Measurements from ENCODE around the gene HSPG2. TPM values are rescaled to one million over a fixed set of nuclear protein-coding genes. Genes with fewer than 3 reads are reported as not detected.

HSPG2 gene
- polyA plus RNA-seq, 1 donor from 2014 or later, result 0.79 TPM

DNA sequence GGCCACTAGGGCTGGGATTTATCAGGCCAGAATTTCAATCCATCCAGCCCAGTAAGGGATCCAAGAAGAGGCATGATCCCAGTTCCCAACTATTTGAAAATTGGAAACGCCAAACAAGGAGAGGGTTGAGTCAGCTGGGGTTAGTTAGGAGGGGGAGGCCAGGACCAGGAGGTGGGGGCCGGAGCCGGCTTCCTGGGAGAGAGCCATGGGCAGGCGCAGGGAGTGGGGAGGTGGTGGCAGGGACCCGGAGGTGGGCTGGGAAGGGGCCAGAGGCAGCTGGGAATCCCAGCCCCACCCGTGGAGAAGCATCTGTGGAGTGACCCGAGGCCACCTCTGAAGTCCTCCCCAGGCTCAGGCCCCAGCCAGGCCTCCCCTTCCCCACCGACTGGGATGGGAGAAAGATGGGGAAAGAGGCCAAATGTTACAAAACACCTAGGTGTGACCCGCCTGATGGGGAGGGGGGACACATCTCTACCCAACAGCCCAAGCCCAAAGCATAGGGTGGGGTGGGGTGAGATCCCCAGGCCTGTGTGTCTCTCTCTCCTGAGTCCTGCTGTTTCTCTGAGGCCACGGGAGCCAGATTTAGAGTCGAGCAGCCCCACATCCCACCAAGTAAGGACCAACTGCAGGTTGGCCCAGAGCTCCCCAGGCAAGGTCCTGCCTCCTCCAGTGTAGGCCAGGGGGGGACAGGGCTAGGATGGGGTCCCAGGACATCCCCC lies 10.1 kb downstream of the HSPG2 start:
- no peak overlapping the region for H3K4me2 ChIP-seq (ENCODE audit: low read length)
- TF ChIP-seq EP300 (conservative IDR thresholded peaks at IDR 0.05; ENCODE audit: poor library complexity, severe bottlenecking), result no peak
- H3K9me3 ChIP-seq (ENCODE audit: low read length), result no peaks in the 10 kb centered on the region
- no peaks in the 10 kb centered on the region for H4K20me1 ChIP-seq (ENCODE audit: insufficient read depth)
- H3K9ac ChIP-seq (ENCODE audit: low read length), result no peak overlapping the region
- no peaks in the 10 kb centered on the region for H3F3A ChIP-seq (ENCODE audit: insufficient read depth, low read length, poor library complexity, severe bottlenecking)
- no peak overlapping the region for H3K4me3 ChIP-seq (ENCODE audit: low read length)
- no peaks in the 10 kb centered on the region for H3K79me2 ChIP-seq (replicated peaks; ENCODE audit: insufficient read depth, low read length)
- H3K27ac ChIP-seq (ENCODE audit: low read length), result no peak overlapping the region
- no peaks in the 10 kb centered on the region for H3K27me3 ChIP-seq (ENCODE audit: insufficient read depth, low read depth, low read length)
- no peaks in the 10 kb centered on the region for H3K9me2 ChIP-seq (ENCODE audit: insufficient read depth, low read length)
- H3K36me3 ChIP-seq (ENCODE audit: insufficient read depth, low read length), result no peaks in the 10 kb centered on the region
- H2AFZ ChIP-seq (ENCODE audit: low read depth, low read length), result no peak overlapping the region

DNA sequence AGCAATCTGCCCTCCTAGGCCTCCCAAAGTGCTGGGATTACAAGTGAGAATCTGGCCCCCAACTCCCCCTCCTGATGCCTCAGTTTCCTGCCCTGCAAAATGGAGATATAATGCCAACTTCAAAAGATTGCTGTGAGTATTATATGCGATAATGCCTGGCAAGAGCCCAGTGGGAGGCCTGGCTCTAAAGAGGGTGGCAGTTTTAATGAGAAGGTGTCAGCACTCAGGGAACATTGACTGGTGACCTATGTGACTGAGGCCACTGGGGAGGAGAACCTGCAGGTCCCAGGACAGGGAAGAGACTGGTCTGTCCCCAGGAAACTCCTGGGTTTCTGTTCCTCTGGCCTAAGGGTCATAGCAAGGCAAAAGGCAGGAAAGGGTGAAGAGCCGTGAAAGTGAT lies 11.0 kb downstream of the HSPG2 start:
- no peak overlapping the region for H2AFZ ChIP-seq (ENCODE audit: low read depth, low read length)
- no peak overlapping the region for H3K4me3 ChIP-seq (ENCODE audit: low read length)
- H3K9ac ChIP-seq (ENCODE audit: low read length), result no peak overlapping the region
- no peaks in the 10 kb centered on the region for H3K27me3 ChIP-seq (ENCODE audit: insufficient read depth, low read depth, low read length)
- H3K4me2 ChIP-seq (ENCODE audit: low read length), result no peak overlapping the region
- no peak overlapping the region for H3K27ac ChIP-seq (ENCODE audit: low read length)
- H3F3A ChIP-seq (ENCODE audit: insufficient read depth, low read length, poor library complexity, severe bottlenecking), result no peaks in the 10 kb centered on the region
- TF ChIP-seq TAF1 (IDR thresholded peaks at IDR 0.05; ENCODE audit: low read depth), result no peak
- no peaks in the 10 kb centered on the region for H4K20me1 ChIP-seq (ENCODE audit: insufficient read depth)
- no peaks in the 10 kb centered on the region for H3K9me3 ChIP-seq (ENCODE audit: low read length)
- no peaks in the 10 kb centered on the region for H3K36me3 ChIP-seq (ENCODE audit: insufficient read depth, low read length)
- H3K9me2 ChIP-seq (ENCODE audit: insufficient read depth, low read length), result no peaks in the 10 kb centered on the region
- no peaks in the 10 kb centered on the region for H3K79me2 ChIP-seq (replicated peaks; ENCODE audit: insufficient read depth, low read length)

DNA sequence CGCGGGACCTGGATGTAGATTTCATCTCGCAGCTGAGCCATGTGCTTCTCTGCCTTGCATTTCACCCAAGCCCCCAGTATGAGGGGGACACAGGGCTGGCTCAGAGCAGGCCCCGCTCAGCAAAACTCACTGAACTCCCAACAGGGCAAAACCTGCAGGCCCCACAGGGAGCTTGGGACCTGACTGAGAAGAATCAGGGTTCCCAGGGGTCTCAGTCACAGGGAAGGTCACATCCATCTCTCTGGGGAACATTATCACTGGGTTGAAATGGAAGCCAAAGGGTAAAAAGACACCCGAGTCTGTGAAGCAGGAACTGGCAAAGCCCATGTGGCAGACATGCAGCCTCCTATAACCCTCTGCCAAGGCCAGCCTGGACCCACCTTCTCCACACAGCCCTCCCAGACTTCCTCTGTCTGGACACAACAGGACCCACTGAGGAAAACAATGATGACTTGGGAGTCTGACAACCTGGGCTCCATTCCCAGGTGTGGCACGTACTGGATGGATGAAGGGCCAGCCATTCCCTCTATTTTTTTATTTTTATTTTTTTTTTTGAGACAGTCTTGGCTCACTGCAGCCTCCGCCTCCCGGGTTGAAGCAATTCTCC lies 11.7 kb downstream of the HSPG2 start:
- Histone ChIP-seq H3K36me3 (ENCODE audit: insufficient read depth, low read length) (no peaks in the 10 kb centered on the region), H3F3A (ENCODE audit: insufficient read depth, low read length, poor library complexity, severe bottlenecking) (no peaks in the 10 kb centered on the region), H3K27ac (ENCODE audit: low read length) (no peak overlapping the region), H3K9me3 (ENCODE audit: low read length) (no peaks in the 10 kb centered on the region), H3K9me2 (ENCODE audit: insufficient read depth, low read length) (no peaks in the 10 kb centered on the region), H3K9ac (ENCODE audit: low read length) (no peak overlapping the region), H3K4me3 (ENCODE audit: low read length) (no peak overlapping the region), H3K79me2 (replicated peaks; ENCODE audit: insufficient read depth, low read length) (no peaks in the 10 kb centered on the region), H2AFZ (ENCODE audit: low read depth, low read length) (no peak overlapping the region), H3K27me3 (ENCODE audit: insufficient read depth, low read depth, low read length) (no peaks in the 10 kb centered on the region), H3K4me2 (ENCODE audit: low read length) (no peak overlapping the region), H4K20me1 (ENCODE audit: insufficient read depth) (no peaks in the 10 kb centered on the region)
- no peak for TF ChIP-seq EP300 (conservative IDR thresholded peaks at IDR 0.05; ENCODE audit: poor library complexity, severe bottlenecking)
- TF ChIP-seq RAD21 (conservative IDR thresholded peaks at IDR 0.05), result no peak
- no peak for TF ChIP-seq EZH2 (IDR thresholded peaks at IDR 0.05; ENCODE audit: borderline replicate concordance, insufficient read depth, low read length, poor library complexity, severe bottlenecking)
- TF ChIP-seq, protein P1, sequence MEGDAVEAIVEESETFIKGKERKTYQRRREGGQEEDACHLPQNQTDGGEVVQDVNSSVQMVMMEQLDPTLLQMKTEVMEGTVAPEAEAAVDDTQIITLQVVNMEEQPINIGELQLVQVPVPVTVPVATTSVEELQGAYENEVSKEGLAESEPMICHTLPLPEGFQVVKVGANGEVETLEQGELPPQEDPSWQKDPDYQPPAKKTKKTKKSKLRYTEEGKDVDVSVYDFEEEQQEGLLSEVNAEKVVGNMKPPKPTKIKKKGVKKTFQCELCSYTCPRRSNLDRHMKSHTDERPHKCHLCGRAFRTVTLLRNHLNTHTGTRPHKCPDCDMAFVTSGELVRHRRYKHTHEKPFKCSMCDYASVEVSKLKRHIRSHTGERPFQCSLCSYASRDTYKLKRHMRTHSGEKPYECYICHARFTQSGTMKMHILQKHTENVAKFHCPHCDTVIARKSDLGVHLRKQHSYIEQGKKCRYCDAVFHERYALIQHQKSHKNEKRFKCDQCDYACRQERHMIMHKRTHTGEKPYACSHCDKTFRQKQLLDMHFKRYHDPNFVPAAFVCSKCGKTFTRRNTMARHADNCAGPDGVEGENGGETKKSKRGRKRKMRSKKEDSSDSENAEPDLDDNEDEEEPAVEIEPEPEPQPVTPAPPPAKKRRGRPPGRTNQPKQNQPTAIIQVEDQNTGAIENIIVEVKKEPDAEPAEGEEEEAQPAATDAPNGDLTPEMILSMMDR (IDR thresholded peaks at IDR 0.05; ENCODE audit: poor library complexity, severe bottlenecking), result no peak
- no peak for TF ChIP-seq MXI1 (conservative IDR thresholded peaks at IDR 0.05; ENCODE audit: poor library complexity, severe bottlenecking)
- TF ChIP-seq, protein P2, sequence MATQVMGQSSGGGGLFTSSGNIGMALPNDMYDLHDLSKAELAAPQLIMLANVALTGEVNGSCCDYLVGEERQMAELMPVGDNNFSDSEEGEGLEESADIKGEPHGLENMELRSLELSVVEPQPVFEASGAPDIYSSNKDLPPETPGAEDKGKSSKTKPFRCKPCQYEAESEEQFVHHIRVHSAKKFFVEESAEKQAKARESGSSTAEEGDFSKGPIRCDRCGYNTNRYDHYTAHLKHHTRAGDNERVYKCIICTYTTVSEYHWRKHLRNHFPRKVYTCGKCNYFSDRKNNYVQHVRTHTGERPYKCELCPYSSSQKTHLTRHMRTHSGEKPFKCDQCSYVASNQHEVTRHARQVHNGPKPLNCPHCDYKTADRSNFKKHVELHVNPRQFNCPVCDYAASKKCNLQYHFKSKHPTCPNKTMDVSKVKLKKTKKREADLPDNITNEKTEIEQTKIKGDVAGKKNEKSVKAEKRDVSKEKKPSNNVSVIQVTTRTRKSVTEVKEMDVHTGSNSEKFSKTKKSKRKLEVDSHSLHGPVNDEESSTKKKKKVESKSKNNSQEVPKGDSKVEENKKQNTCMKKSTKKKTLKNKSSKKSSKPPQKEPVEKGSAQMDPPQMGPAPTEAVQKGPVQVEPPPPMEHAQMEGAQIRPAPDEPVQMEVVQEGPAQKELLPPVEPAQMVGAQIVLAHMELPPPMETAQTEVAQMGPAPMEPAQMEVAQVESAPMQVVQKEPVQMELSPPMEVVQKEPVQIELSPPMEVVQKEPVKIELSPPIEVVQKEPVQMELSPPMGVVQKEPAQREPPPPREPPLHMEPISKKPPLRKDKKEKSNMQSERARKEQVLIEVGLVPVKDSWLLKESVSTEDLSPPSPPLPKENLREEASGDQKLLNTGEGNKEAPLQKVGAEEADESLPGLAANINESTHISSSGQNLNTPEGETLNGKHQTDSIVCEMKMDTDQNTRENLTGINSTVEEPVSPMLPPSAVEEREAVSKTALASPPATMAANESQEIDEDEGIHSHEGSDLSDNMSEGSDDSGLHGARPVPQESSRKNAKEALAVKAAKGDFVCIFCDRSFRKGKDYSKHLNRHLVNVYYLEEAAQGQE (IDR thresholded peaks at IDR 0.05; ENCODE audit: borderline replicate concordance), result no peak
- no peak for TF ChIP-seq TAF1 (IDR thresholded peaks at IDR 0.05; ENCODE audit: low read depth)
- no peak for TF ChIP-seq POLR2AphosphoS5 (IDR thresholded peaks at IDR 0.05)
- no peak for TF ChIP-seq SMC3 (conservative IDR thresholded peaks at IDR 0.05; ENCODE audit: poor library complexity)

Measured in neural cell (in vitro differentiated cells).